NCI-H446 treated with DMSO at 0.1 percent for 48 hours (cell line): ENCODE measurements around the gene FBRS.
"Not testable (repeated sequence)": the region's sequence is repeated elsewhere in the genome, so short reads cannot be mapped to it uniquely, and the experiment has no call there.

Source experiments
- DNase-seq: peaks from one replicate; lab custom pipeline; 2025; lab: John Stamatoyannopoulos, UW

Gene FBRS

GRCh38 chr16:30657866-30658730 lies at the start of gene FBRS:
Gene FBRS, plus strand, starts transcription at chr16:30658431. Its CDS starts 1,088 bp downstream, at chr16:30659519.
- DNase-seq: peak; percentile 100

- DNase-seq: no peak
Measured at GRCh38 chr16:30609002-30609925, 49.0 kb upstream of the FBRS start.

- DNase-seq: peak; percentile 92
Measured at GRCh38 chr16:30609926-30610839, 48.0 kb upstream of the FBRS start, which contains the start of gene ZNF689. Gene ZNF689, minus strand, starts transcription at chr16:30610389. Its CDS starts 348 bp downstream, at chr16:30610041.

GRCh38 chr16:30615358-30616091 lies 42.7 kb upstream of the FBRS start:
- DNase-seq: no peak

- DNase-seq: peak; percentile 52
Measured at GRCh38 chr16:30619202-30619601, 39.0 kb upstream of the FBRS start.

- no peak for DNase-seq
Measured at GRCh38 chr16:30619638-30620037, 38.6 kb upstream of the FBRS start.

- DNase-seq: no peak
Measured at GRCh38 chr16:30620169-30620568, 38.1 kb upstream of the FBRS start.

GRCh38 chr16:30621765-30622164 lies 36.5 kb upstream of the FBRS start:
- no peak for DNase-seq

- no peak for DNase-seq
Measured at GRCh38 chr16:30622455-30623032, 35.7 kb upstream of the FBRS start.

- DNase-seq: no peak
Measured at GRCh38 chr16:30623536-30624283, 34.5 kb upstream of the FBRS start.

GRCh38 chr16:30626236-30626635 lies 32.0 kb upstream of the FBRS start:
- DNase-seq: no peak

- DNase-seq: peak; percentile 33
Measured at GRCh38 chr16:30628628-30629540, 29.3 kb upstream of the FBRS start.

- DNase-seq: not testable (repeated sequence)
Measured at GRCh38 chr16:30632454-30632853, 25.8 kb upstream of the FBRS start.

- DNase-seq: no peak
Measured at GRCh38 chr16:30633526-30633925, 24.7 kb upstream of the FBRS start.

GRCh38 chr16:30636599-30636998 lies 21.6 kb upstream of the FBRS start:
- DNase-seq: no peak

GRCh38 chr16:30637139-30637538 lies 21.1 kb upstream of the FBRS start:
- DNase-seq: not testable (repeated sequence)

- peak; percentile 56 for DNase-seq
Measured at GRCh38 chr16:30637944-30638343, 20.3 kb upstream of the FBRS start.

- DNase-seq: no peak
Measured at GRCh38 chr16:30641378-30641982, 16.8 kb upstream of the FBRS start.
